ENCODE data around the gene ZNF77. TPM values are rescaled to one million over a fixed set of nuclear protein-coding genes. Genes with fewer than 3 reads are reported as not detected.

ZNF77 gene
- total and polyA plus RNA-seq, 10 of the 15 experiments (the other 5 are each of a cell fraction or from before 2014, with no cell fraction given): 1.9 to 4.7 (median 3.0) TPM

GRCh38 chr19:2950286-2951124, 5.7 kb upstream of the ZNF77 start (continued):
- TF ChIP-seq RELB (IDR thresholded peaks at IDR 0.05; ENCODE audit: low read depth): peak; percentile 65; the same call in 1 of the 2 replicates
- peak; percentile 95 for TF ChIP-seq POLR2AphosphoS5 (IDR thresholded peaks at IDR 0.05; ENCODE audit: low read length)
- TF ChIP-seq E2F4 (IDR thresholded peaks at IDR 0.05; ENCODE audit: low read depth, low read length): no peak
- no peak for TF ChIP-seq RAD51 (IDR thresholded peaks at IDR 0.05)
- no peak for TF ChIP-seq RBBP5 (conservative IDR thresholded peaks at IDR 0.05)
- peak; percentile 87 for TF ChIP-seq PBX3 (IDR thresholded peaks at IDR 0.05; ENCODE audit: insufficient replicate concordance, low read depth, low read length)
- no peak for TF ChIP-seq NFXL1 (IDR thresholded peaks at IDR 0.05; ENCODE audit: borderline replicate concordance)
- TF ChIP-seq CTCF (IDR thresholded peaks at IDR 0.05 in 2 of 3, conservative IDR thresholded peaks at IDR 0.05 in 1 of 3; ENCODE audit: control insufficient read depth in 2 of 3, extremely low read depth in 1 of 3, insufficient read depth in 1 of 3, low read depth in 3 of 3, low read length in 3 of 3): no peak
- no peak for TF ChIP-seq ETV6 (conservative IDR thresholded peaks at IDR 0.05 in 1 of 2, IDR thresholded peaks at IDR 0.05 in 1 of 2; ENCODE audit: borderline replicate concordance in 1 of 2, low read depth in 1 of 2)
- TF ChIP-seq WRNIP1 (IDR thresholded peaks at IDR 0.05; ENCODE audit: borderline replicate concordance, low read depth, low read length): no peak
- no peak for TF ChIP-seq ZNF217 (IDR thresholded peaks at IDR 0.05)
- no peak for TF ChIP-seq ZNF622 (IDR thresholded peaks at IDR 0.05)
- TF ChIP-seq USF1 (IDR thresholded peaks at IDR 0.05; ENCODE audit: borderline replicate concordance, extremely low read length, insufficient read depth, low read depth, low read length): no peak
- TF ChIP-seq HDAC6 (IDR thresholded peaks at IDR 0.05; ENCODE audit: unreplicated experiment): no peak
- peak; percentile 16; the same call in 1 of the 2 replicates for TF ChIP-seq BACH1 (IDR thresholded peaks at IDR 0.05; ENCODE audit: borderline replicate concordance)
- 0 out of 2 replicates have a peak, but pooled peaks have one; percentile 23 for TF ChIP-seq TCF7 (IDR thresholded peaks at IDR 0.05; ENCODE audit: borderline replicate concordance)
- TF ChIP-seq CHD2 (IDR thresholded peaks at IDR 0.05; ENCODE audit: borderline replicate concordance, low read depth, low read length): peak; percentile 90
- no peak for TF ChIP-seq ATF2 (IDR thresholded peaks at IDR 0.05; ENCODE audit: low read length)
- peak; percentile 97 for TF ChIP-seq PKNOX1 (IDR thresholded peaks at IDR 0.05)

Data from GM12878 (cell line).